ENCODE data around the gene MOCOS. TPM values are rescaled to one million over a fixed set of nuclear protein-coding genes. Genes with fewer than 3 reads are reported as not detected.

Gene MOCOS
- total and polyA plus RNA-seq, 2 donors (not counting 1 experiment from before 2014, with no cell fraction given), result 0.01 to 0.05 TPM

DNA sequence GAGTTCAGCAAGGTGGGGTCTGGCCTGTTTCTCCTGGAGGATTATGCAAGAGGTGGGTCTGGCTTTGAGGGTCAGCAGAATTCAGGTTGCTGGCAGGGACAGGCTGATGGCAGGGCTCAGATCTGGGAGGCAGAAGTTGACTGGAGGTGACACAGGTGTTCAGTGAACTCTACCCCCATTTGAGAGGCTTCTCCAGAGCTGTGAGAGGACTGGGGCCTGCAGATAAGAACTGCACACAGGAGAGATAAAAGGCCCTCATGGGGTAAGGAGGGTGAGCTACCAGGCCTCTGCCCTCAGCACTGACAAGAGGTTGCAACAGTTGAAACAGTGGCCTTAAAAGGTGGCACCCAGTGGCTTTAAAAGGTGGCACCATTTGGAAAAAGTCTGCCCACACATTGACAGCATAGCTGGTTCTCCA, 13.1 kb downstream of the MOCOS start:
- H3K27me3 ChIP-seq (replicated peaks in 1 of 4; ENCODE audit: control extremely low read depth in 1 of 4, control insufficient read depth in 3 of 4, insufficient read depth in 4 of 4, low read length in 3 of 4), result no peaks in the 10 kb centered on the region
- H3K36me3 ChIP-seq (replicated peaks in 1 of 2; ENCODE audit: control extremely low read depth in 1 of 2, control insufficient read depth in 1 of 2, extremely low read depth in 1 of 2, insufficient read depth in 2 of 2, low read length in 1 of 2), result no peaks in the 10 kb centered on the region
- Mint-ChIP-seq H3K27me3 (peaks cover 10% of the 10 kb centered on the region), H3K4me3 (no peak overlapping the region), H3K9me3 (ENCODE audit: insufficient read depth) (no peaks in the 10 kb centered on the region), H3K27ac (no peak overlapping the region), H3K4me1 (no peaks in the 10 kb centered on the region)
- ATAC-seq (ENCODE audit: low read depth) (no peak), DNase-seq (no peak)
- H4K20me1 ChIP-seq (ENCODE audit: control insufficient read depth, insufficient read depth, low read length, poor library complexity, severe bottlenecking), result no peaks in the 10 kb centered on the region
- H3K4me1 ChIP-seq (ENCODE audit: control insufficient read depth in 2 of 2, insufficient read depth in 2 of 2, low read length in 2 of 2), result no peaks in the 10 kb centered on the region
- ChIA-PET CTCF (no interaction called here), POLR2A (no interaction called here)
- H3K4me2 ChIP-seq (replicated peaks; ENCODE audit: low read depth, low read length, poor library complexity, severe bottlenecking), result no peak overlapping the region
- no peak overlapping the region for H3K27ac ChIP-seq (ENCODE audit: low read length in 2 of 2)
- intact Hi-C loops (cut with micrococcal nuclease), result no loop called here
- no peaks in the 10 kb centered on the region for H3K79me2 ChIP-seq (ENCODE audit: control insufficient read depth, insufficient read depth, low read length)
- no peak overlapping the region for H3K9ac ChIP-seq (ENCODE audit: low read length)
- H3K4me3 ChIP-seq (ENCODE audit: control extremely low read depth in 1 of 5, extremely low read depth in 1 of 5, insufficient read depth in 1 of 5, low read depth in 2 of 5, low read length in 4 of 5), result no peak overlapping the region
- H3K9me3 ChIP-seq (ENCODE audit: control extremely low read depth in 1 of 3, control insufficient read depth in 2 of 3, insufficient read depth in 1 of 3, low read length in 2 of 3), result no peaks in the 10 kb centered on the region
- TF ChIP-seq CTCF (IDR thresholded peaks at IDR 0.05) (no peak), EZH2 (IDR thresholded peaks at IDR 0.05; ENCODE audit: borderline replicate concordance, insufficient read depth, low read depth, low read length, poor library complexity, severe bottlenecking) (no peak)
- H2AFZ ChIP-seq (ENCODE audit: insufficient read depth, low read depth, low read length, poor library complexity, severe bottlenecking), result no peak overlapping the region

DNA sequence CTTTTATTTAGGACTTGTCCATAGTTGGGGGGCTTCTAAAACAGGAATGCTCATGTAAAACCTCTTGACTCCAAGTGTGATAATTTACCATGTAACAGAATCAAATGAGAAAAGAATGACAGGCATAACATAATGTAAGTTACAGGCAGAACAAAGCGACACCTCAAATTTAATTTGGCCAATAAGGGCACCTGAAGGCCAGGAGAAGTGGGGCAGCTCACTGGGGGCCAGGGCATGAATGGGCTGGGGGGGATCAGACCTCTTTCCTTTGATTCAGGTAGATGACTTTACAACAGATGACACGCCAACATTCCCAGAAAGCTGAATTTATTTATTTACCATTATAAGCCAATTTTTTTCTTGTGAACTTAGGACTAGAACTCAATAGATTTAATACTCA, 14.5 kb downstream of the MOCOS start:
- ChIA-PET POLR2A (no interaction called here), CTCF (interaction anchor here (0.6 kb wide), 1 partner anchor 1423 kb away, joined by 3 read pairs; no protein-coding TSS in a partner anchor)
- no CpG with 5 or more reads among the region's 2 CpGs for WGBS (ENCODE audit: insufficient coverage)
- no peaks in the 10 kb centered on the region for H3K27me3 ChIP-seq (replicated peaks in 1 of 4; ENCODE audit: control extremely low read depth in 1 of 4, control insufficient read depth in 3 of 4, insufficient read depth in 4 of 4, low read length in 3 of 4)
- H3K9me3 ChIP-seq (ENCODE audit: control extremely low read depth in 1 of 3, control insufficient read depth in 2 of 3, insufficient read depth in 1 of 3, low read length in 2 of 3), result no peaks in the 10 kb centered on the region
- H3K27ac ChIP-seq (ENCODE audit: low read length in 2 of 2), result no peak overlapping the region
- no peak overlapping the region for H3K9ac ChIP-seq (ENCODE audit: low read length)
- H4K20me1 ChIP-seq (ENCODE audit: control insufficient read depth, insufficient read depth, low read length, poor library complexity, severe bottlenecking), result no peaks in the 10 kb centered on the region
- DNase-seq (no peak), ATAC-seq (ENCODE audit: low read depth) (no peak)
- H3K4me3 Mint-ChIP-seq, result no peak overlapping the region
- H3K4me2 ChIP-seq (replicated peaks; ENCODE audit: low read depth, low read length, poor library complexity, severe bottlenecking), result no peak overlapping the region
- no peaks in the 10 kb centered on the region for H3K9me3 Mint-ChIP-seq (ENCODE audit: insufficient read depth)
- H3K79me2 ChIP-seq (ENCODE audit: control insufficient read depth, insufficient read depth, low read length), result no peaks in the 10 kb centered on the region
- intact Hi-C loops (cut with micrococcal nuclease), result no loop called here
- H3K36me3 ChIP-seq (replicated peaks in 1 of 2; ENCODE audit: control extremely low read depth in 1 of 2, control insufficient read depth in 1 of 2, extremely low read depth in 1 of 2, insufficient read depth in 2 of 2, low read length in 1 of 2), result no peaks in the 10 kb centered on the region
- TF ChIP-seq CTCF (IDR thresholded peaks at IDR 0.05) (no peak), EZH2 (IDR thresholded peaks at IDR 0.05; ENCODE audit: borderline replicate concordance, insufficient read depth, low read depth, low read length, poor library complexity, severe bottlenecking) (no peak)
- H3K4me1 Mint-ChIP-seq, result no peaks in the 10 kb centered on the region
- H3K4me3 ChIP-seq (ENCODE audit: control extremely low read depth in 1 of 5, extremely low read depth in 1 of 5, insufficient read depth in 1 of 5, low read depth in 2 of 5, low read length in 4 of 5), result no peak overlapping the region
- no peaks in the 10 kb centered on the region for H3K4me1 ChIP-seq (ENCODE audit: control insufficient read depth in 2 of 2, insufficient read depth in 2 of 2, low read length in 2 of 2)
- peaks cover 5% of the 10 kb centered on the region for H3K27me3 Mint-ChIP-seq
- H3K27ac Mint-ChIP-seq, result no peak overlapping the region
- no peak overlapping the region for H2AFZ ChIP-seq (ENCODE audit: insufficient read depth, low read depth, low read length, poor library complexity, severe bottlenecking)
